ENCODE data around the gene HHATL.

GRCh38 chr3:42698911-42699230 is 3.7 kb downstream of the HHATL start:
- TF ChIP-seq CTCF (IDR thresholded peaks at IDR 0.05) (no peak), POLR2A (IDR thresholded peaks at IDR 0.05) (no peak)
